Activated CD4-positive, alpha-beta T cell treated with anti-CD3 and anti-CD28 coated beads, Interleukin-2, amount 10 ng/mL, durations not matched to agents 24 days and 14 days (primary cell): ENCODE data around the gene PIKFYVE. TPM values are rescaled to one million over a fixed set of nuclear protein-coding genes. Genes with fewer than 3 reads are reported as not detected.
A peak's percentile ranks its signal among the peaks of the same experiment; 100 is the strongest.

ENCODE experiments used
- DNase-seq: peaks from one replicate; pipeline ENCODE4 v3.0.0; 2022
- H3K27ac Mint-ChIP-seq: one replicate; pipeline ENCODE4 v1.8.0; 2022; ENCODE audit warnings: mild to moderate bottlenecking, mixed read lengths
- H3K27me3 Mint-ChIP-seq: one replicate; pipeline ENCODE4 v1.8.0; 2022; ENCODE audit warnings: mixed read lengths
- H3K36me3 Mint-ChIP-seq: one replicate; pipeline ENCODE4 v1.8.0; 2022; ENCODE audit warnings: low read depth, mild to moderate bottlenecking, mixed read lengths
- H3K4me1 Mint-ChIP-seq: one replicate; pipeline ENCODE4 v1.8.0; 2021; ENCODE audit warnings: mixed read lengths
- H3K4me3 Mint-ChIP-seq: one replicate; pipeline ENCODE4 v1.8.0; 2022; ENCODE audit warnings: mild to moderate bottlenecking, moderate library complexity, mixed read lengths
- H3K9me3 Mint-ChIP-seq: one replicate; pipeline ENCODE4 v1.8.0; 2021; ENCODE audit warnings: mixed read lengths
- intact Hi-C: fragments of 100-400 bp; cut with micrococcal nuclease; formaldehyde crosslinking; loops from one replicate; pipeline ENCODE4 v1.15.1; 2023
- total RNA-seq: library from RNA; stranded (reverse); gene quantifications from 2 replicates; pipeline ENCODE4 v1.2.3, GENCODE V29; 2022

PIKFYVE gene
- total RNA-seq, 1 donor from 2014 or later = 29.4 TPM

GRCh38 chr2:208300847-208301618 lies 35.0 kb downstream of the PIKFYVE start:
- H3K9me3 Mint-ChIP-seq = no peaks in the 10 kb centered on the region
- no peak overlapping the region for H3K27ac Mint-ChIP-seq
- no peaks in the 10 kb centered on the region for H3K27me3 Mint-ChIP-seq
- H3K36me3 Mint-ChIP-seq = peaks cover 51% of the 10 kb centered on the region
- no peak overlapping the region for H3K4me3 Mint-ChIP-seq
- intact Hi-C loops = no loop called here
- DNase-seq = no peak
- H3K4me1 Mint-ChIP-seq = peaks cover 6% of the 10 kb centered on the region

DNA sequence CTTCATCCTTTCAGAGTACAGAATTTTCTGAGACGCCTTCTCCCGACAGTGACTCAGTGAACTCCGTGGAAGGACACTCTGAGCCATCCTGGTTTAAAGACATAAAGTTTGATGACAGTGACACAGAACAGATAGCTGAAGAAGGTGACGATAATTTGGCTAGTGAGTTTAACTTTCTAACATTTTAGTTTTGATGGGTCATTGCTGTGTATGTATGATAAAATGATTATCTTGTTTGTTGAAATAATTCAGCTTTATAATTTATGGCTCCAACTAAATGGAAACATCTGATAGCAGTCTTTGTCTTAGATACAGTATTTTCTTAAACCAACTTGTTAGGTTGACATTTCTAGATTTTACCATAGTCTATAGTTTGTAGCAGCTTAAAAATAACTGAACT lies 38.1 kb downstream of the PIKFYVE start:
- peaks cover 2% of the 10 kb centered on the region for H3K4me1 Mint-ChIP-seq
- H3K27me3 Mint-ChIP-seq = no peaks in the 10 kb centered on the region
- H3K27ac Mint-ChIP-seq = no peak overlapping the region
- intact Hi-C loops = no loop called here
- no peaks in the 10 kb centered on the region for H3K9me3 Mint-ChIP-seq
- H3K4me3 Mint-ChIP-seq = no peak overlapping the region
- DNase-seq = no peak
- H3K36me3 Mint-ChIP-seq = peaks cover 51% of the 10 kb centered on the region

DNA sequence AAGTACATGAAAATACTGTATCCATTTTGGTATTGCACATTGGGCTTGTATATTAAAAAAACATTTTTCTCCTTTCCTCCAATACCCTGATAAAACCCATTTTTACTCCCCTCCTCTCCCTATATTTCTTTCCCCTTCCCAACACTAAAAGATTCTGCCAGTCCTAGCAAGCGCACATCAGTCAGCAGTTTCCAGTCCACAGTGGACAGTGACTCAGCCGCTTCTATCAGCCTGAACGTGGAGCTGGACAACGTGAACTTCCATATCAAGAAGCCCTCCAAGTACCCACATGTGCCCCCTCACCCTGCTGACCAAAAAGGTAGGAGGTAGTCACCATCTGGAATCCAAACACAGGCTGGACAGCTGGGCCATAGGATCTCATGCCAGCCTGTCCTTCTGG lies 38.6 kb downstream of the PIKFYVE start:
- H3K4me3 Mint-ChIP-seq = no peak overlapping the region
- peaks cover 2% of the 10 kb centered on the region for H3K4me1 Mint-ChIP-seq
- H3K36me3 Mint-ChIP-seq = peaks cover 51% of the 10 kb centered on the region
- no peaks in the 10 kb centered on the region for H3K9me3 Mint-ChIP-seq
- no peak for DNase-seq
- intact Hi-C loops = no loop called here
- H3K27ac Mint-ChIP-seq = no peak overlapping the region
- no peaks in the 10 kb centered on the region for H3K27me3 Mint-ChIP-seq

GRCh38 chr2:208306291-208306690 lies 40.2 kb downstream of the PIKFYVE start:
- Mint-ChIP-seq H3K9me3 (no peaks in the 10 kb centered on the region), H3K4me1 (peaks cover 7% of the 10 kb centered on the region), H3K4me3 (no peak overlapping the region), H3K27ac (no peak overlapping the region), H3K36me3 (peaks cover 40% of the 10 kb centered on the region), H3K27me3 (no peaks in the 10 kb centered on the region)
- intact Hi-C loops = no loop called here
- no peak for DNase-seq

- peaks cover 19% of the 10 kb centered on the region for H3K4me1 Mint-ChIP-seq
- H3K27me3 Mint-ChIP-seq = no peaks in the 10 kb centered on the region
- no peak overlapping the region for H3K4me3 Mint-ChIP-seq
- H3K9me3 Mint-ChIP-seq = no peaks in the 10 kb centered on the region
- H3K36me3 Mint-ChIP-seq = peaks cover 35% of the 10 kb centered on the region
- DNase-seq = no peak
- intact Hi-C loops = no loop called here
- H3K27ac Mint-ChIP-seq = no peak overlapping the region
Observed at GRCh38 chr2:208311321-208311720, 45.3 kb downstream of the PIKFYVE start.

DNA sequence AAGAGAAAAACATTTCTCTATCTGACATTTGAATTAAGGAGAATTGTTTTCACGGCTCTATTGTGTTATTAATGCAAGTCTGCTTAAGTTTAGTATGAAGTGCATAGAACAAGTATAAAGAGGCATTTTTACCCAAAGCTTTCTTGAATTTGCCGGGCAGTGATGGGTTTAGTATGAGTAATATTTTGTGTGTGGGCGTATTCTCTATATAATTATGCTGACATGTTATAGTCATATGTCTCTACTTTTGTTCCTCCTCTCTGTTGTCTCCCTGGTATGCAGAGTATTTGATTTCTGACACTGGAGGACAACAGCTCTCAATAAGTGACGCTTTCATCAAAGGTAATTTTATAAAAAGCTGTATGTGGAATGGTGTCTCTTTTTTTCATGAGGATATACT lies 45.9 kb downstream of the PIKFYVE start:
- no peak for DNase-seq
- Mint-ChIP-seq H3K27ac (peak overlapping the region; percentile 44), H3K27me3 (no peaks in the 10 kb centered on the region), H3K4me3 (no peak overlapping the region), H3K36me3 (peaks cover 38% of the 10 kb centered on the region), H3K4me1 (peaks cover 19% of the 10 kb centered on the region), H3K9me3 (no peaks in the 10 kb centered on the region)
- intact Hi-C loops = no loop called here

GRCh38 chr2:208315081-208315788 lies 49.2 kb downstream of the PIKFYVE start:
- Mint-ChIP-seq H3K4me1 (peaks cover 24% of the 10 kb centered on the region), H3K4me3 (no peak overlapping the region), H3K27ac (peak overlapping the region; percentile 9), H3K9me3 (no peaks in the 10 kb centered on the region), H3K27me3 (no peaks in the 10 kb centered on the region), H3K36me3 (peaks cover 46% of the 10 kb centered on the region)
- intact Hi-C loops = no loop called here
- no peak for DNase-seq

DNA sequence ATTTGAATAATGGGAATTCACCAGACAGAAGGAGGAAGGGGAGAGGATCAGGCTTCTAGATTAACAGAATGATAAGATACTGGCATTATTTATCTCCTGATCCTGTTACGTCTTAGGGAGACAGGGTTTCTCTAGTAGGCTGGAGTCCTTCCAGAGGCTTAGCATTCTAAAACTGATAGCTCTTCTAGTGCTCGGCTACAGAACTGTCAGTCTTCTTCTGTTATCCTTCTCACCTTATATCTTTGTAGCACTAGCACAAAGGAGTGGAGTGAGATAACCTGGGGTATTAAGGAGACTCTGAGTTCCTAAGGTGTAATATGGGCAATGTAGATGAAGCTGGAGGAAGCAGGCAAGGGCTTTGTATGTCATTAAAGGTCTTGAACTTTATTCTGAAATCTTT lies 52.1 kb downstream of the PIKFYVE start:
- H3K4me3 Mint-ChIP-seq = no peak overlapping the region
- H3K9me3 Mint-ChIP-seq = no peaks in the 10 kb centered on the region
- no peak for DNase-seq
- intact Hi-C loops = loop anchor here (2.0 kb wide), 1 partner anchor 51 kb away; the partner anchor contains the start of gene PIKFYVE
- H3K36me3 Mint-ChIP-seq = peaks cover 44% of the 10 kb centered on the region
- H3K27me3 Mint-ChIP-seq = no peaks in the 10 kb centered on the region
- H3K27ac Mint-ChIP-seq = no peak overlapping the region
- peaks cover 11% of the 10 kb centered on the region for H3K4me1 Mint-ChIP-seq

DNA sequence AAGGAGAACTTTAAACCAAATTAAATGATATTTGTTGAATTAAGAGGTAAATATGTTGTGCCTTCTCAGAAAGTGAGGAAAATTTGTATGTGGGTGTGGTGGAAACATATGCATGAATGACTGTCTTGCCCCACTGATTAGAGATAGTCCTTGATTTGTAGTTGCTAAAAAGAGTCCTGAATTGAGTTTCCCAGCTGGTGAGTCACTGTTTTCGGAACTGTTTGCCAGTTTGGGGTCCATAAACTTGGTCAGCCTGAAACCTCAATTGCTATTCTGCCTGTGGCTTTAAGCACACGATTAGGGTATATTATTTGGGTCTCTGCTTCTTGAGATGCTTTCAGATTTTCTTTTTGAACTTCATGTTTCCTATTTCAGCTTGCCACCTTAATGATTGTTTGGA lies 53.3 kb downstream of the PIKFYVE start:
- H3K9me3 Mint-ChIP-seq = no peaks in the 10 kb centered on the region
- intact Hi-C loops = loop anchor here (2.0 kb wide), 1 partner anchor 53 kb away; the partner anchor contains the start of gene PIKFYVE
- H3K27me3 Mint-ChIP-seq = no peaks in the 10 kb centered on the region
- no peak overlapping the region for H3K4me3 Mint-ChIP-seq
- DNase-seq = no peak
- H3K4me1 Mint-ChIP-seq = peaks cover 11% of the 10 kb centered on the region
- H3K36me3 Mint-ChIP-seq = peaks cover 53% of the 10 kb centered on the region
- no peak overlapping the region for H3K27ac Mint-ChIP-seq

- Mint-ChIP-seq H3K4me3 (no peak overlapping the region), H3K27me3 (no peaks in the 10 kb centered on the region), H3K4me1 (peaks cover 7% of the 10 kb centered on the region), H3K9me3 (no peaks in the 10 kb centered on the region), H3K27ac (no peak overlapping the region), H3K36me3 (peaks cover 56% of the 10 kb centered on the region)
- intact Hi-C loops = no loop called here
- DNase-seq = no peak
Observed at GRCh38 chr2:208320686-208321085, 54.6 kb downstream of the PIKFYVE start.

DNA sequence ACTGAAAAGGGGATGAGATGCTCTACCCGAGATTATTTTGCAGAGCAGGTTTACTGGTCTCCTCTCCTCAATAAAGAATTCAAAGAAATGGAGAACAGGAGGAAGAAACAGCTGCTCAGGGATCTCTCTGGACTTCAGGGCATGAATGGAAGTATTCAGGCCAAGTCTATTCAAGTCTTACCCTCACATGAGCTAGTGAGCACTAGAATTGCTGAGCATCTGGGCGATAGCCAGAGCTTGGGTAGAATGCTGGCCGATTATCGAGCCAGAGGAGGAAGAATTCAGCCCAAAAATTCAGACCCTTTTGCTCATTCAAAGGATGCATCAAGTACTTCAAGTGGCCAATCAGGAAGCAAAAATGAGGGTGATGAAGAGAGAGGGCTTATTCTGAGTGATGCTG lies 60.0 kb downstream of the PIKFYVE start:
- H3K27me3 Mint-ChIP-seq = no peaks in the 10 kb centered on the region
- intact Hi-C loops = no loop called here
- no peak for DNase-seq
- peaks cover 2% of the 10 kb centered on the region for H3K4me1 Mint-ChIP-seq
- H3K27ac Mint-ChIP-seq = no peak overlapping the region
- no peak overlapping the region for H3K4me3 Mint-ChIP-seq
- H3K36me3 Mint-ChIP-seq = peaks cover 59% of the 10 kb centered on the region
- H3K9me3 Mint-ChIP-seq = no peaks in the 10 kb centered on the region

DNA sequence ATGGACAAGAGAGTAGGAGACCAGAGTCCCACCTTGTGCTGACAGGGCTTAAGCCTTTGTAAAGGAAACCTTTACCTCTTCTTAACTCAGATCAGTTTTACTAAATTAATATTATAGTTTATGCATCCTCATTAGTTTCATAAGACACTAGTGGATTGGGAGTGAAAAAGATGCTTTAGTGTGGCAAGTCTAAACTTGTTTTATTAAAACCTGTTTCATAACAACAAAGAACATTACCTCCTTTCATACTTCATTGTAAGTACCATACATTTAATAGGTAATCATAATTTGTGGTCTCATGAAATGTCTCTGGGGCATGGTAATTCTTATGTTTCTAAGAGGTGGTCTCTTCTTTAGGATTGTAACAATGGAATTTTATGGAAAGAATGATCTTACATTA lies 63.4 kb downstream of the PIKFYVE start:
- intact Hi-C loops = no loop called here
- Mint-ChIP-seq H3K27me3 (no peaks in the 10 kb centered on the region), H3K9me3 (no peaks in the 10 kb centered on the region), H3K36me3 (peaks cover 46% of the 10 kb centered on the region), H3K27ac (no peak overlapping the region), H3K4me3 (no peak overlapping the region), H3K4me1 (peaks cover 3% of the 10 kb centered on the region)
- DNase-seq = no peak

DNA sequence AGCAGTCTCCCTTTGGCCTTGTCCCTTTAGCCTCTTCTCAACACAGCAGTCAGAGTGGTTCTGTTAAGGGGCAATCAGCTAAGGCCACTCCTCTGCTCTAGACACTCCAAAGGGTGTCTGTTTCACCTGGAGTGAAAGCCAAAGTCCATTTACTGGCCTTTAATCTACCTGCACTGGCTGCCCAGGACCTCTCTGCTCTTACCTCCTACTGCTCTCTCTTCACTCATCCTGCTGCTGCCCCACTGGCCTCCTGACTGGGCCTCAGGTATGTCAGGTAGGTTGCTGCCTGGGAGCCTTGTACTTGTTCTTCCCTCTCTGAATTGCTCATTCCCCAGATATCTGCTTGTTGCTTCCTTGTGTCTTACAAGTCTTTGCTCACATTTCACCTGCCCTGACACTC lies 68.2 kb downstream of the PIKFYVE start:
- peaks cover 2% of the 10 kb centered on the region for H3K4me1 Mint-ChIP-seq
- no peaks in the 10 kb centered on the region for H3K27me3 Mint-ChIP-seq
- intact Hi-C loops = no loop called here
- no peaks in the 10 kb centered on the region for H3K9me3 Mint-ChIP-seq
- H3K27ac Mint-ChIP-seq = peak overlapping the region; percentile 30
- H3K4me3 Mint-ChIP-seq = no peak overlapping the region
- no peak for DNase-seq
- H3K36me3 Mint-ChIP-seq = peaks cover 36% of the 10 kb centered on the region

DNA sequence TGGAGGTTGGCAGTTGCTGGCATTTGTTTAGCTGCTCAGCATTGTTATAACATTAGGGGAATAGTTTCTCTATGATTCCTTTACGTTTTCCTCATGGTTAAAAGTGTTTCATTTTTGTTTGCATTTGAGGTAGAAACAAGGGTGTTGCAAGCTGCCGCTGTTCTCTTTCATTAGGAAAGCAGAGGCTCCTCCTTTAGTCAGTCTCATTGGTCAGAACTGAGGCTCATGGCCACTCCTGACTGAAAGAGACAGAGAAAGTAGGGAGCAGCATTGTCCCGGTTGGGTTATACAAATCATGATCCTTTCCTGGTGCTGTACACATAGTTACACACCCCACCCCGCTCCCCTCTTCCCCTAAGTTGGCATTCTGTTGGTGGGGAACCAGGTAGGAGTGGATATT lies 80.7 kb downstream of the PIKFYVE start:
- Mint-ChIP-seq H3K4me1 (peaks cover 2% of the 10 kb centered on the region), H3K4me3 (no peak overlapping the region), H3K27ac (no peak overlapping the region), H3K27me3 (no peaks in the 10 kb centered on the region), H3K9me3 (no peaks in the 10 kb centered on the region), H3K36me3 (peaks cover 43% of the 10 kb centered on the region)
- intact Hi-C loops = no loop called here
- no peak for DNase-seq
